DOHH2 (cell line): Measurements from ENCODE around the gene MAGOHB.
"Not testable (repeated sequence)": the region's sequence is repeated elsewhere in the genome, so short reads cannot be mapped to it uniquely, and the experiment has no call there.

Experiments
- H3F3A ChIP-seq: fragments of 200-600 bp; sonication (generic), shearing (Covaris generic); 2 replicates; pipeline ENCODE4 v1.6.0; 2016; ENCODE audit warnings: antibody characterized with exemption, mild to moderate bottlenecking; ENCODE audit not compliant: control insufficient read depth, insufficient read depth
- H3K27ac ChIP-seq: fragments of 200-600 bp; sonication (generic); 2 replicates; pipeline ENCODE4 v1.5.1; 2014; ENCODE audit warnings: low read depth, mild to moderate bottlenecking, low read length, moderate library complexity
- H3K27me3 ChIP-seq: fragments of 200-600 bp; sonication (generic); 2 replicates; pipeline ENCODE4 v1.6.1; 2014; ENCODE audit warnings: mild to moderate bottlenecking, low read length, mixed read lengths; ENCODE audit not compliant: control insufficient read depth
- H3K36me3 ChIP-seq: fragments of 200-600 bp; sonication (generic); 2 replicates; pipeline ENCODE4 v1.6.1; 2014; ENCODE audit warnings: mild to moderate bottlenecking, low read length, moderate library complexity, mixed read lengths; ENCODE audit not compliant: control insufficient read depth
- H3K4me1 ChIP-seq: fragments of 200-600 bp; sonication (generic); 2 replicates; pipeline ENCODE4 v1.6.1; 2014; ENCODE audit warnings: mild to moderate bottlenecking, low read length, mixed read lengths; ENCODE audit not compliant: control insufficient read depth
- H3K4me2 ChIP-seq: fragments of 200-600 bp; sonication (generic); 2 replicates; pipeline ENCODE4 v1.6.0; 2014; ENCODE audit warnings: mild to moderate bottlenecking, low read length, moderate library complexity
- H3K4me3 ChIP-seq: fragments of 200-600 bp; sonication (generic); 2 replicates; pipeline ENCODE4 v1.5.1; 2014; ENCODE audit warnings: mild to moderate bottlenecking, low read length, mixed read lengths
- H3K79me2 ChIP-seq: fragments of 200-600 bp; sonication (generic); 2 replicates; pipeline ENCODE4 v1.6.1; 2014; ENCODE audit warnings: mild to moderate bottlenecking, low read length, mixed read lengths; ENCODE audit not compliant: control insufficient read depth
- H3K9me2 ChIP-seq: fragments of 200-600 bp; sonication (generic); replicated peaks from 2 replicates; pipeline ENCODE4 v1.6.1; 2014; ENCODE audit warnings: mild to moderate bottlenecking, low read length, mixed read lengths; ENCODE audit not compliant: control insufficient read depth
- H3K9me3 ChIP-seq: fragments of 200-600 bp; sonication (generic); 2 replicates; pipeline ENCODE4 v1.6.1; 2014; ENCODE audit warnings: antibody characterized with exemption, low read length, mixed read lengths; ENCODE audit not compliant: control insufficient read depth, insufficient read depth
- H4K20me1 ChIP-seq: fragments of 200-600 bp; sonication (generic); 2 replicates; pipeline ENCODE4 v1.6.0; 2014; ENCODE audit warnings: low read depth, mild to moderate bottlenecking, antibody characterized with exemption, low read length, moderate library complexity; ENCODE audit not compliant: control insufficient read depth, insufficient read depth
- CTCF ChIP-seq: fragments of 200-600 bp; sonication (generic); IDR thresholded peaks from one replicate; pipeline ENCODE4 v1.5.1; 2014; ENCODE audit warnings: antibody characterized with exemption, mild to moderate bottlenecking, low read depth, low read length; ENCODE audit not compliant: poor library complexity, severe bottlenecking
- EZH2phosphoT487 ChIP-seq: fragments of 200-600 bp; sonication (generic); IDR thresholded peaks from 2 replicates; pipeline ENCODE4 v1.6.1; 2017; ENCODE audit warnings: borderline replicate concordance, mild to moderate bottlenecking, antibody characterized with exemption, low read length, moderate library complexity, mixed read lengths

The MAGOHB gene

GRCh38 chr12:10652192-10652591, 38.8 kb upstream of the MAGOHB start:
- Histone ChIP-seq H3F3A (no peaks in the 10 kb centered on the region), H3K27ac (no peak overlapping the region), H3K4me2 (no peak overlapping the region), H4K20me1 (no peaks in the 10 kb centered on the region), H3K4me1 (no peaks in the 10 kb centered on the region), H3K79me2 (no peaks in the 10 kb centered on the region), H3K4me3 (no peak overlapping the region), H3K27me3 (no peaks in the 10 kb centered on the region), H3K36me3 (no peaks in the 10 kb centered on the region), H3K9me2 (no peaks in the 10 kb centered on the region), H3K9me3 (no peaks in the 10 kb centered on the region; the same call in 1 of the 2 replicates)
- TF ChIP-seq CTCF, result no peak
- TF ChIP-seq EZH2phosphoT487, result no peak

GRCh38 chr12:10646576-10646975, 33.2 kb upstream of the MAGOHB start:
- not testable (repeated sequence) for H3F3A ChIP-seq, H3K4me2 ChIP-seq, H3K79me2 ChIP-seq, H3K27me3 ChIP-seq, H3K27ac ChIP-seq, H3K4me1 ChIP-seq, H4K20me1 ChIP-seq, H3K36me3 ChIP-seq, H3K4me3 ChIP-seq, H3K9me2 ChIP-seq
- peaks cover 12% of the 10 kb centered on the region for H3K9me3 ChIP-seq

GRCh38 chr12:10645910-10646309, 32.5 kb upstream of the MAGOHB start:
- no peaks in the 10 kb centered on the region for H3K27me3 ChIP-seq
- TF ChIP-seq EZH2phosphoT487, result no peak

GRCh38 chr12:10641735-10642500, 28.5 kb upstream of the MAGOHB start:
- no peak overlapping the region for H3K4me2 ChIP-seq
- no peak overlapping the region for H3K4me3 ChIP-seq
- no peaks in the 10 kb centered on the region for H3K36me3 ChIP-seq
- H3K9me3 ChIP-seq, result peaks cover 12% of the 10 kb centered on the region
- no peaks in the 10 kb centered on the region for H3K79me2 ChIP-seq
- no peak overlapping the region for H3K27ac ChIP-seq
- no peaks in the 10 kb centered on the region for H3K4me1 ChIP-seq
- H3K27me3 ChIP-seq, result no peaks in the 10 kb centered on the region
- H3F3A ChIP-seq, result no peaks in the 10 kb centered on the region
- no peaks in the 10 kb centered on the region for H3K9me2 ChIP-seq
- no peaks in the 10 kb centered on the region for H4K20me1 ChIP-seq
- TF ChIP-seq CTCF (no peak), EZH2phosphoT487 (no peak)

More at GRCh38 chr12:10645910-10646309, 32.5 kb upstream of the MAGOHB start:
- Histone ChIP-seq H3K79me2 (no peaks in the 10 kb centered on the region), H3K4me1 (no peaks in the 10 kb centered on the region), H3K27ac (no peak overlapping the region), H3K9me3 (peaks cover 12% of the 10 kb centered on the region), H3K4me2 (no peak overlapping the region), H4K20me1 (no peaks in the 10 kb centered on the region), H3K4me3 (no peak overlapping the region), H3F3A (no peaks in the 10 kb centered on the region), H3K9me2 (no peaks in the 10 kb centered on the region), H3K36me3 (no peaks in the 10 kb centered on the region)
